WTC11 (cell line): ENCODE results near the gene MYH9. TPM values are rescaled to one million over a fixed set of nuclear protein-coding genes. Genes with fewer than 3 reads are reported as not detected.

Experiments used
- ATAC-seq: fragments of 200-7000 bp; cut with Tn5 transposase; 2 replicates; pipeline ENCODE4 v1.10.0; 2021; ENCODE audit warnings: mild to moderate bottlenecking, moderate library complexity
- CTCF ChIA-PET: fragments of 300-600 bp; sonication (Branson Sonifier 250); formaldehyde crosslinking; loops from one replicate; lab custom pipeline; 2021; ENCODE audit warnings: antibody characterized with exemption; lab: Charles Lee
- POLR2A ChIA-PET: fragments of 350-600 bp; sonication (Branson Sonifier 250); formaldehyde crosslinking; loops from one replicate; lab custom pipeline; 2021; ENCODE audit warnings: antibody characterized with exemption; lab: Charles Lee
- DNase-seq: peaks from one replicate; pipeline ENCODE4 v3.0.0; 2021; ENCODE audit warnings: low spot score
- H3K27ac Mint-ChIP-seq: 2 replicates; pipeline ENCODE4 v1.8.0; 2021; ENCODE audit warnings: mixed read lengths
- H3K27me3 Mint-ChIP-seq: 2 replicates; pipeline ENCODE4 v1.8.0; 2021; ENCODE audit warnings: low read depth, mild to moderate bottlenecking, moderate library complexity, mixed read lengths
- H3K36me3 Mint-ChIP-seq: 2 replicates; pipeline ENCODE4 v1.8.0; 2021; ENCODE audit warnings: mixed read lengths
- H3K4me1 Mint-ChIP-seq: 2 replicates; pipeline ENCODE4 v1.8.0; 2022; ENCODE audit warnings: mixed read lengths
- H3K4me3 Mint-ChIP-seq: 2 replicates; pipeline ENCODE4 v1.8.0; 2021; ENCODE audit warnings: mild to moderate bottlenecking, moderate library complexity, mixed read lengths
- H3K9me3 Mint-ChIP-seq: 2 replicates; pipeline ENCODE4 v1.8.0; 2021; ENCODE audit warnings: mixed read lengths
- GRHL2 ChIP-seq: fragments of 250-450 bp; sonication (Bioruptor Pico); IDR thresholded peaks from 2 replicates; pipeline ENCODE4 v1.8.0; 2022; ENCODE audit warnings: mild to moderate bottlenecking, moderate library complexity; ENCODE audit not compliant: insufficient replicate concordance, severe bottlenecking
- GTF2I ChIP-seq: fragments of 250-450 bp; sonication (Bioruptor Pico); conservative IDR thresholded peaks from 2 replicates; pipeline ENCODE4 v1.4.0; 2021; ENCODE audit warnings: mild to moderate bottlenecking
- KAT7 ChIP-seq: sonication (generic); formaldehyde crosslinking; IDR thresholded peaks from 2 replicates; pipeline ENCODE4 v1.8.1; 2023; ENCODE audit warnings: missing genetic modification reagents, mild to moderate bottlenecking, borderline replicate concordance
- NFATC4 ChIP-seq: fragments of 250-450 bp; sonication (Bioruptor Pico); IDR thresholded peaks from 2 replicates; pipeline ENCODE4 v1.9.0; 2021; ENCODE audit warnings: mild to moderate bottlenecking
- NFE2L1 ChIP-seq: sonication (generic); formaldehyde crosslinking; IDR thresholded peaks from 2 replicates; pipeline ENCODE4 v1.8.1; 2023; ENCODE audit warnings: missing genetic modification reagents
- NFYB ChIP-seq: sonication (generic); formaldehyde crosslinking; conservative IDR thresholded peaks from 2 replicates; pipeline ENCODE4 v1.8.0; 2022; ENCODE audit warnings: low read depth, missing genetic modification reagents
- NR1H2 ChIP-seq: sonication (generic); formaldehyde crosslinking; IDR thresholded peaks from 2 replicates; pipeline ENCODE4 v1.9.0; 2021; ENCODE audit warnings: mild to moderate bottlenecking, moderate library complexity, missing genetic modification reagents
- OVOL2 ChIP-seq: fragments of 250-450 bp; sonication (Bioruptor Pico); IDR thresholded peaks from 2 replicates; pipeline ENCODE4 v1.9.0; 2021; ENCODE audit warnings: mild to moderate bottlenecking, borderline replicate concordance
- SOX15 ChIP-seq: fragments of 250-450 bp; sonication (Bioruptor Pico); IDR thresholded peaks from 2 replicates; pipeline ENCODE4 v1.9.0; 2021; ENCODE audit warnings: mild to moderate bottlenecking
- TEAD4 ChIP-seq: sonication (generic); formaldehyde crosslinking; IDR thresholded peaks from 2 replicates; pipeline ENCODE4 v1.8.0; 2022; ENCODE audit warnings: mild to moderate bottlenecking, missing genetic modification reagents
- ZNF121 ChIP-seq: sonication (generic); formaldehyde crosslinking; IDR thresholded peaks from 2 replicates; pipeline ENCODE4 v1.8.0; 2023; ENCODE audit warnings: missing genetic modification reagents
- ZNF138 ChIP-seq: sonication (generic); formaldehyde crosslinking; conservative IDR thresholded peaks from 2 replicates; pipeline ENCODE4 v1.8.1; 2022; ENCODE audit warnings: mild to moderate bottlenecking, moderate library complexity, missing genetic modification reagents
- total RNA-seq: library from RNA; stranded (reverse); gene quantifications from 3 replicates; pipeline ENCODE4 v1.2.3, GENCODE V29; 2021
- TF ChIP-seq, protein P1 (sequence below): fragments of 250-450 bp; sonication (Bioruptor Pico); IDR thresholded peaks from 2 replicates; pipeline ENCODE4 v1.8.0; 2021; ENCODE audit warnings: mild to moderate bottlenecking
- TF ChIP-seq, protein P2 (sequence below): sonication (generic); formaldehyde crosslinking; IDR thresholded peaks from 2 replicates; pipeline ENCODE4 v1.8.1; 2022; ENCODE audit warnings: low read depth, mild to moderate bottlenecking, moderate library complexity, missing genetic modification reagents, borderline replicate concordance
- TF ChIP-seq, protein P3 (sequence below): sonication (generic); formaldehyde crosslinking; IDR thresholded peaks from 2 replicates; pipeline ENCODE4 v1.8.1; 2023; ENCODE audit warnings: mild to moderate bottlenecking, missing genetic modification reagents, borderline replicate concordance
- TF ChIP-seq, protein P4 (sequence below): fragments of 250-450 bp; sonication (Bioruptor Pico); conservative IDR thresholded peaks from 2 replicates; pipeline ENCODE4 v1.9.0; 2021; ENCODE audit warnings: mild to moderate bottlenecking
- TF ChIP-seq, protein P5 (sequence below): sonication (generic); formaldehyde crosslinking; IDR thresholded peaks from 2 replicates; pipeline ENCODE4 v1.8.1; 2022; ENCODE audit warnings: low read depth, missing genetic modification reagents, borderline replicate concordance
- TF ChIP-seq, protein P6 (sequence below): sonication (generic); formaldehyde crosslinking; IDR thresholded peaks from 2 replicates; pipeline ENCODE4 v1.8.1; 2023; ENCODE audit warnings: mild to moderate bottlenecking, missing genetic modification reagents

Gene MYH9
- total RNA-seq, 1 experiment from 2014 or later, result 277 TPM

DNA sequence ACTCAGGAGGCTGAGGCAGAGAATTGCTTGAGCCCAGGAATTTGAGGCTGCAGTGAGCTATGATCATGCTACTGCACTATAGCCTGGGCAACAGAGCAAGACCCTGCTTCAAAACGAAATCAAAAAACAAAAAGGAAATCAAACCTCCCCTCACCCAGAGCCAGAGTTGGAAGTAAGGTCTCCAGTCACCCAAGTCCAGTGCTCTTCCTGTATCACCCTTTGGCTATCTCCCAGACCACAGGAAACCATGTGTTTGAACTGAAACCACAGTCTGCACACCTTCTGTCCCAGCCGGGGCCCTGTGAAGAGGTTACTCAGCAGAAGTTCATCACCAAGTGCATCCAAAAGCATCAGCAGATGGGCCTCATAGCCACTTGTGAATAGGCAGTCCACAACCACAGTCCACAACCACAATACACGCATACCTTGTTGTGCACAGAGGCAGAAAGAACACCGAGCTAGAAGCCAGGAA lies 4.6 kb downstream of the MYH9 start:
- TF ChIP-seq NFYB (CRISPR knock-in tag) (no peak), ZNF121 (CRISPR knock-in tag) (peak; percentile 89)
- ATAC-seq (no peak), DNase-seq (no peak)
- Mint-ChIP-seq H3K4me1 (peaks cover 64% of the 10 kb centered on the region), H3K36me3 (peaks cover 8% of the 10 kb centered on the region), H3K27me3 (no peaks in the 10 kb centered on the region), H3K9me3 (no peaks in the 10 kb centered on the region), H3K4me3 (peak overlapping the region; percentile 20; the same call in 1 of the 2 replicates), H3K27ac (peak overlapping the region; percentile 93)
- ChIA-PET CTCF (interaction anchor here (0.7 kb wide), 1 partner anchor 11 kb away, joined by 3 read pairs; no protein-coding TSS in a partner anchor), POLR2A (interaction anchor here (0.7 kb wide), 1 partner anchor 339 kb away, joined by 6 read pairs; no protein-coding TSS in a partner anchor)

DNA sequence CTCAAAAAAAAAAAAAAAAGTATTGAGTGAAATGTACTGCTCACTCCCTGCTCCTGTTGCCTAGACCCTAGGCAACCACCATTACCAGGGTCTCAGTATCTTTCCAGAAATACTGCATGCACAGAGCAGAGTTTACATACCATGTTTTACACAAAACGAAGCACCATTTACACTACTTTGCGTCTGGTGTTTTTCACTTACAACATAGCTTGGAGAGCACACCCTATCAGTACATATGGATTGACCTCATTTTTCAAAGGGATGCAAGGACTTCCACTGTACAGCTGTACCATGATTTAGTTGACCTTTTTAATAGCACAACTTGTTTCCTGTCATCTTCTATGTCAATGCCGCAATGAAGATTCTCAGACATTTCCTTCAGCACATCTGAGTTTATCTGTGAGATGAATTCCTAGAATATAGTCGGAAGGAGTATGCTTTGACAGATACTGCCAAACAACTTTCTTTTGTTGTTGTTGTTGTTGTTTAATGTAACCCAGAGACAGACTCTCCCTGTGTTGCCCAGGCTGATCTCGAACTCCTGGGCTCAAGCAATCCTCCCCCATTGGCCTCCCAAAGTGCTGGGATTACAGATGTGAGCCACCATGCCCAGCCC lies 6.1 kb downstream of the MYH9 start:
- H3K4me3 Mint-ChIP-seq, result no peak overlapping the region
- no peak for ATAC-seq
- TF ChIP-seq, protein P1, sequence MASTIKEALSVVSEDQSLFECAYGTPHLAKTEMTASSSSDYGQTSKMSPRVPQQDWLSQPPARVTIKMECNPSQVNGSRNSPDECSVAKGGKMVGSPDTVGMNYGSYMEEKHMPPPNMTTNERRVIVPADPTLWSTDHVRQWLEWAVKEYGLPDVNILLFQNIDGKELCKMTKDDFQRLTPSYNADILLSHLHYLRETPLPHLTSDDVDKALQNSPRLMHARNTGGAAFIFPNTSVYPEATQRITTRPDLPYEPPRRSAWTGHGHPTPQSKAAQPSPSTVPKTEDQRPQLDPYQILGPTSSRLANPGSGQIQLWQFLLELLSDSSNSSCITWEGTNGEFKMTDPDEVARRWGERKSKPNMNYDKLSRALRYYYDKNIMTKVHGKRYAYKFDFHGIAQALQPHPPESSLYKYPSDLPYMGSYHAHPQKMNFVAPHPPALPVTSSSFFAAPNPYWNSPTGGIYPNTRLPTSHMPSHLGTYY (CRISPR knock-in tag), result no peak
- TF ChIP-seq, protein P2, sequence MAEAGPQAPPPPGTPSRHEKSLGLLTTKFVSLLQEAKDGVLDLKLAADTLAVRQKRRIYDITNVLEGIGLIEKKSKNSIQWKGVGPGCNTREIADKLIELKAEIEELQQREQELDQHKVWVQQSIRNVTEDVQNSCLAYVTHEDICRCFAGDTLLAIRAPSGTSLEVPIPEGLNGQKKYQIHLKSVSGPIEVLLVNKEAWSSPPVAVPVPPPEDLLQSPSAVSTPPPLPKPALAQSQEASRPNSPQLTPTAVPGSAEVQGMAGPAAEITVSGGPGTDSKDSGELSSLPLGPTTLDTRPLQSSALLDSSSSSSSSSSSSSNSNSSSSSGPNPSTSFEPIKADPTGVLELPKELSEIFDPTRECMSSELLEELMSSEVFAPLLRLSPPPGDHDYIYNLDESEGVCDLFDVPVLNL (CRISPR knock-in tag), result no peak
- TF ChIP-seq, protein P3, sequence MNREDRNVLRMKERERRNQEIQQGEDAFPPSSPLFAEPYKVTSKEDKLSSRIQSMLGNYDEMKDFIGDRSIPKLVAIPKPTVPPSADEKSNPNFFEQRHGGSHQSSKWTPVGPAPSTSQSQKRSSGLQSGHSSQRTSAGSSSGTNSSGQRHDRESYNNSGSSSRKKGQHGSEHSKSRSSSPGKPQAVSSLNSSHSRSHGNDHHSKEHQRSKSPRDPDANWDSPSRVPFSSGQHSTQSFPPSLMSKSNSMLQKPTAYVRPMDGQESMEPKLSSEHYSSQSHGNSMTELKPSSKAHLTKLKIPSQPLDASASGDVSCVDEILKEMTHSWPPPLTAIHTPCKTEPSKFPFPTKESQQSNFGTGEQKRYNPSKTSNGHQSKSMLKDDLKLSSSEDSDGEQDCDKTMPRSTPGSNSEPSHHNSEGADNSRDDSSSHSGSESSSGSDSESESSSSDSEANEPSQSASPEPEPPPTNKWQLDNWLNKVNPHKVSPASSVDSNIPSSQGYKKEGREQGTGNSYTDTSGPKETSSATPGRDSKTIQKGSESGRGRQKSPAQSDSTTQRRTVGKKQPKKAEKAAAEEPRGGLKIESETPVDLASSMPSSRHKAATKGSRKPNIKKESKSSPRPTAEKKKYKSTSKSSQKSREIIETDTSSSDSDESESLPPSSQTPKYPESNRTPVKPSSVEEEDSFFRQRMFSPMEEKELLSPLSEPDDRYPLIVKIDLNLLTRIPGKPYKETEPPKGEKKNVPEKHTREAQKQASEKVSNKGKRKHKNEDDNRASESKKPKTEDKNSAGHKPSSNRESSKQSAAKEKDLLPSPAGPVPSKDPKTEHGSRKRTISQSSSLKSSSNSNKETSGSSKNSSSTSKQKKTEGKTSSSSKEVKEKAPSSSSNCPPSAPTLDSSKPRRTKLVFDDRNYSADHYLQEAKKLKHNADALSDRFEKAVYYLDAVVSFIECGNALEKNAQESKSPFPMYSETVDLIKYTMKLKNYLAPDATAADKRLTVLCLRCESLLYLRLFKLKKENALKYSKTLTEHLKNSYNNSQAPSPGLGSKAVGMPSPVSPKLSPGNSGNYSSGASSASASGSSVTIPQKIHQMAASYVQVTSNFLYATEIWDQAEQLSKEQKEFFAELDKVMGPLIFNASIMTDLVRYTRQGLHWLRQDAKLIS (CRISPR knock-in tag), result no peak
- TF ChIP-seq NR1H2 (CRISPR knock-in tag) (no peak), GRHL2 (CRISPR knock-in tag) (no peak), GTF2I (CRISPR knock-in tag) (no peak), OVOL2 (CRISPR knock-in tag) (no peak), KAT7 (CRISPR knock-in tag) (no peak), NFE2L1 (CRISPR knock-in tag) (no peak), NFATC4 (CRISPR knock-in tag) (no peak), ZNF138 (CRISPR knock-in tag) (no peak), SOX15 (CRISPR knock-in tag) (no peak), TEAD4 (CRISPR knock-in tag) (no peak)
- TF ChIP-seq, protein P4, sequence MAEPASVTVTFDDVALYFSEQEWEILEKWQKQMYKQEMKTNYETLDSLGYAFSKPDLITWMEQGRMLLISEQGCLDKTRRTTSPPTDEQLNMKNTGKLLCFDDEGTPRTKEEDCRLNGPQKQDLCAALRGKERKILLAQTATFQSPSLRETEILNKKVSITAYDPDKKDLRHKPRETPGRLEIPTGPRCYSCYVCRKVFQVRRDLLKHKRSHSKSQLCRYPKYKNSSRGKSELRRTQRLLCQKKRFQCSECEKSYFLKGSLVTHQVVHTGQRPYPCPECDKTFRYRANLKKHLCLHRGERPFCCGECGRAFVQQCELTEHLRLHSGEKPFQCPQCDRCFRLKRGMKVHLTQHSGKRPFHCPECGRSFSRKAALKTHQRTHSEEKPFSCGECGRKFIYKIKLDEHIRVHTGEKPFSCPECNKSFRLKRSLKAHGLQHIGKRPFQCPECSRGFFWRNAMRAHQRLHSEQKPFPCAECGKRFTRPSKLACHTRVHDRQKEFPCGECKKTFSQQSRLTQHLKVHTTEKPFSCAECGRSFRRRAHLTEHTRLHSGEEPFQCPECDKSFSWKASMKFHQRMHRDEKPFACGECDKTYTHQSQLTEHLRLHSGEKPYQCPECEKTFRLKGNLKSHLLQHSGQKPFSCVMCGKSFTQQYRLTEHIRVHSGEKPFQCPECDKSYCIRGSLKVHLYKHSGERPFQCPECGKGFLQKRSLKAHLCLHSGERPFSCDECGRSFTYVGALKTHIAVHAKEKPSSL (CRISPR knock-in tag), result no peak
- TF ChIP-seq, protein P5, sequence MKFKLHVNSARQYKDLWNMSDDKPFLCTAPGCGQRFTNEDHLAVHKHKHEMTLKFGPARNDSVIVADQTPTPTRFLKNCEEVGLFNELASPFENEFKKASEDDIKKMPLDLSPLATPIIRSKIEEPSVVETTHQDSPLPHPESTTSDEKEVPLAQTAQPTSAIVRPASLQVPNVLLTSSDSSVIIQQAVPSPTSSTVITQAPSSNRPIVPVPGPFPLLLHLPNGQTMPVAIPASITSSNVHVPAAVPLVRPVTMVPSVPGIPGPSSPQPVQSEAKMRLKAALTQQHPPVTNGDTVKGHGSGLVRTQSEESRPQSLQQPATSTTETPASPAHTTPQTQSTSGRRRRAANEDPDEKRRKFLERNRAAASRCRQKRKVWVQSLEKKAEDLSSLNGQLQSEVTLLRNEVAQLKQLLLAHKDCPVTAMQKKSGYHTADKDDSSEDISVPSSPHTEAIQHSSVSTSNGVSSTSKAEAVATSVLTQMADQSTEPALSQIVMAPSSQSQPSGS (CRISPR knock-in tag), result no peak
- TF ChIP-seq, protein P6, sequence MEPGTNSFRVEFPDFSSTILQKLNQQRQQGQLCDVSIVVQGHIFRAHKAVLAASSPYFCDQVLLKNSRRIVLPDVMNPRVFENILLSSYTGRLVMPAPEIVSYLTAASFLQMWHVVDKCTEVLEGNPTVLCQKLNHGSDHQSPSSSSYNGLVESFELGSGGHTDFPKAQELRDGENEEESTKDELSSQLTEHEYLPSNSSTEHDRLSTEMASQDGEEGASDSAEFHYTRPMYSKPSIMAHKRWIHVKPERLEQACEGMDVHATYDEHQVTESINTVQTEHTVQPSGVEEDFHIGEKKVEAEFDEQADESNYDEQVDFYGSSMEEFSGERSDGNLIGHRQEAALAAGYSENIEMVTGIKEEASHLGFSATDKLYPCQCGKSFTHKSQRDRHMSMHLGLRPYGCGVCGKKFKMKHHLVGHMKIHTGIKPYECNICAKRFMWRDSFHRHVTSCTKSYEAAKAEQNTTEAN (CRISPR knock-in tag), result no peak
- H3K27ac Mint-ChIP-seq, result peak overlapping the region; percentile 94
- H3K27me3 Mint-ChIP-seq, result no peaks in the 10 kb centered on the region
- peaks cover 17% of the 10 kb centered on the region for H3K36me3 Mint-ChIP-seq
- no peaks in the 10 kb centered on the region for H3K9me3 Mint-ChIP-seq
- DNase-seq, result no peak
- POLR2A ChIA-PET, result interaction anchor here (0.7 to 4.0 kb wide), 2 partner anchors 12 to 51 kb away, joined by 3 to 26 read pairs; no protein-coding TSS in a partner anchor
- H3K4me1 Mint-ChIP-seq, result peaks cover 75% of the 10 kb centered on the region
- CTCF ChIA-PET, result no interaction called here
